HEK293T (cell line): Measurements from ENCODE around the gene MEOX1.

Experiments used
- ARNT ChIP-seq: fragments of 450-650 bp; IDR thresholded peaks from 2 replicates; pipeline ENCODE4 v1.6.1; 2017; ENCODE audit warnings: mild to moderate bottlenecking
- BHLHE40 ChIP-seq: fragments of 450-650 bp; IDR thresholded peaks from 2 replicates; pipeline ENCODE4 v1.6.1; 2016; ENCODE audit warnings: mild to moderate bottlenecking, moderate library complexity, borderline replicate concordance
- CTBP1 ChIP-seq: fragments of 450-650 bp; IDR thresholded peaks from 2 replicates; pipeline ENCODE4 v1.6.1; 2016; ENCODE audit warnings: borderline replicate concordance
- HDGF ChIP-seq: fragments of 450-650 bp; IDR thresholded peaks from 2 replicates; pipeline ENCODE4 v1.6.1; 2017; ENCODE audit warnings: antibody characterized with exemption, borderline replicate concordance
- L3MBTL2 ChIP-seq: fragments of 450-650 bp; conservative IDR thresholded peaks from 2 replicates; pipeline ENCODE4 v1.6.1; 2016; ENCODE audit warnings: mild to moderate bottlenecking
- LEF1 ChIP-seq: fragments of 450-650 bp; IDR thresholded peaks from 2 replicates; pipeline ENCODE4 v1.6.1; 2017; ENCODE audit warnings: mild to moderate bottlenecking, borderline replicate concordance
- NFRKB ChIP-seq: fragments of 450-650 bp; IDR thresholded peaks from 2 replicates; pipeline ENCODE4 v1.6.1; 2016; ENCODE audit warnings: mild to moderate bottlenecking, moderate library complexity
- SP1 ChIP-seq: fragments of 450-650 bp; IDR thresholded peaks from 2 replicates; pipeline ENCODE4 v1.6.1; 2017
- SUZ12 ChIP-seq: fragments of 450-650 bp; IDR thresholded peaks from 2 replicates; pipeline ENCODE4 v1.6.1; 2016; ENCODE audit warnings: mild to moderate bottlenecking
- TARDBP ChIP-seq: fragments of 450-650 bp; IDR thresholded peaks from 2 replicates; pipeline ENCODE4 v1.6.1; 2016

DNA sequence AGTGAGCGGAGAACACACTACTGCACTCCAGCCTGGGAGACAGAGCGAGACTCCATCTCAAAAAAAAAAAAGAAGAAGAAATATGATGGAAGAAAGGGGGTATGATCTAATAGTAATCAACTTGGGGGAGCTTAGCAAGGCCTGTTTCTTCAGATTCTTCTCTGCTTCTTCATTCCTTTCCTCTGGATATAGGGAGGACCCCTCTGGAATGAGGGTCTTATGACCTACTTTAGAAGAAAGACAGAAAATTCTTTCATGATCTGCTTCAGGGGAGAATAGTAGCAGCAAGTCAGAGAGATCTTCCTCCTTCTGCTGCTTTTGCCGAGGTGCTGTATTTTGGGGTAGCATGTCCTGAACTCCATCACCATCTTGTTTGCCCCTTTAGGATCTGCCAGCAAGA, 70.7 kb downstream of the MEOX1 start:
- no peak for TF ChIP-seq BHLHE40
- no peak for TF ChIP-seq L3MBTL2
- TF ChIP-seq HDGF, result no peak
- TF ChIP-seq SUZ12, result no peak
- no peak for TF ChIP-seq NFRKB
- TF ChIP-seq LEF1, result no peak
- TF ChIP-seq ARNT, result no peak
- no peak for TF ChIP-seq TARDBP
- TF ChIP-seq CTBP1, result no peak
- no peak for TF ChIP-seq SP1
